GM21390 (cell line): ENCODE data around the gene GIGYF1.
A peak's percentile ranks its signal among the peaks of the same experiment; 100 is the strongest.
"Not testable (repeated sequence)": the region's sequence is repeated elsewhere in the genome, so short reads cannot be mapped to it uniquely, and the experiment has no call there.

ENCODE experiments used
- ATAC-seq: cut with Tn5 transposase; IDR thresholded peaks from one replicate; pipeline ENCODE4 v1.9.1; 2021; ENCODE audit not compliant: unreplicated experiment

GIGYF1 gene

DNA sequence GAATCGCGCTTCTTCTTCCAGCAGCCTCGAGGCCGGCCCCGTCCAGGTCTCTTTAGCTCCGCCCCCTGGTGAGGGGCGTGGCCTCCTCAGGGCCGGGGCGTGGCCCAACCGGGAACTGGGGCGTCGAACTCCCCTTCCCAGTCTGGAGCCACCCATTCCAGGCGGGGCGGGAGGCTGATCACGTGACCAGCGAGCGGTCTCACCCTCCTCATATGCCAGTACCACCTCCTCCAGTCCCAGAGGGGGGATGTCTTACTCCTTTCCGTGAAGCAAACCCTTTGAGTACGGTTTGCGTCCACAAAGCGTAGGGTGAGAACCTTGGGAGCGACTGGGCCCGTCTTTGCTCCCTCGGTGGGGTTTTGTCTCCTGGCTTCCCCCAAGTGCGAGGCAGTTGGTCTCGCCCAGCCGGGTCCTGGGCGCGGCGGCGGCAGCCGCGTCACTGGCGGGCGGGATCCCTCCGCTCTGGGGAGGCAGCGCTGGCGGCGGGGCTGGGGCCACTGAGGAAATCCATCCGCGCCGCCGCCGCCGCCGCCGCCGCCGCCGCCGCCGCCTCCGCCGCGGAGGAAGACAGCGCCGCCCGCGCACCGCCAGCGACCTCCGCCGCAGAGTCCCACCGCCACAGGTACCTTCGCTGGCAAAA lies 20.6 kb downstream of the GIGYF1 start, which contains the start of gene GNB2:
Gene GNB2 (plus strand): TSS at position 439 of the 640 bp plus-strand sequence. CDS start 2,526 bp downstream, outside the sequence.
- ATAC-seq, result peak; percentile 56

DNA sequence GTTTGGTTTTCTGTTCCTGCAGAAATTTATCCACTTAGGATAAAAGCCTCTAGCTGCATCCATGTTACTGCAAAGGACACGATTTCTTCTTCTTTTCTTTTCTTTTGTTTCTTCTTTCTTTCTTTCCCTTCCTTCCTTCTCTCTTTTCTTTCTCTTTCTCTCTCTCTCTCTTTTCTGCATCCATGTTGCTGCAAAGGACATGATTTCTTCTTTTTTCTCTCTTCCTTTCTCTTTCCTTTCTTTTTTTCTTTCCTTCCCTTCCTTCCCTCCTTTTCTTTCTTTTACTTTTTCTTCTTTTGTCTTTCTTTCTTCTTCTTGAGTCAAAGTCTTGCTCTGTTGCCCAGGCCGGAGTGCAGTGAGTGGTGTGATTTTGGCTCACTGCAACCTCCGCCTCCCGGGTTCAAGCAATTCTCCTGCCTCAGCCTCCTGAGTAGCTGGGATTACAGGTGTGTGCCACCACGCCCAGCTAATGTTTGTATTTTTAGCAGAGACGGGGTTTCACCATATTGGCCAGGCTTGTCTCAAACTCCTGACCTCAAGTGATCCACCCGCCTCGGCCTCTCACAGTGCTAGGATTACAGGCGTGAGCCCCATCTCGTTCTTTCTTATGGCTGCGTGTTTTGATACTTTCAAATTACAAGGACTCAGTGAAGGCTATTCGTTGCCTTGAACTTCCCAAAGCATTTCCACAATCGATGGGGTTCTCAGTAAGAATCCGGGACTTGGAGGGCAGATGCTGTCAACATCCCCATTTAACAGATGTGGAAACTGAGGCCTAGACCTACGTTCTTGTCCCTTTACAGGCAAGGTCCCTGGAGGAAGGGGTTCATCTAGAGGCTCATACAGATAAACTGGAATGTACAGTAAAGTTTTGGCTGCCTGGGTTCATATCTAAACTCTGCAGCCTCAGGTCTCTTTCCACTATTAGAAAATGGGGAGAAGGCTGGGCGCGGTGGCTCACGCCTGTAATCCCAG lies 22.4 kb downstream of the GIGYF1 start:
- ATAC-seq, result no peak

DNA sequence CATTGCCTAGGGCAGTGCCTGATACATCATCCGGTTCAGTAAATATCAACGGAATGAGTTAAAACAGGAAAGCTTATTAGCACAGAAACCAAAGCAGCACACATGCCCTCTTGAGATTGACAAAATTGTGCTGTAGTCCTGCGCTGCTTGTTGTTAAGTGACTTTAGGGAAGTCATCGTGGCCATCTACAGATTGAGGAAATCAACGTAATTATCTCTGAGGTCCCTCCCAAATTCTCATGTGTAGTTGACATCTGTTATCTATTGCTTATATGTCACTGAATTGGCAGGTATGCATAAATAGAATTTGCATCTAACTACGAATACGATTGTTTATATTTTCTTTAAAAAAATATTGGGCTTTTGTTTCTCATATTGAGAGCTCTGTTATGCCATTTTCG lies 24.0 kb downstream of the GIGYF1 start:
- no peak for ATAC-seq

- ATAC-seq, result not testable (repeated sequence)
Observed at GRCh38 chr7:100669106-100669505, 24.9 kb downstream of the GIGYF1 start.

DNA sequence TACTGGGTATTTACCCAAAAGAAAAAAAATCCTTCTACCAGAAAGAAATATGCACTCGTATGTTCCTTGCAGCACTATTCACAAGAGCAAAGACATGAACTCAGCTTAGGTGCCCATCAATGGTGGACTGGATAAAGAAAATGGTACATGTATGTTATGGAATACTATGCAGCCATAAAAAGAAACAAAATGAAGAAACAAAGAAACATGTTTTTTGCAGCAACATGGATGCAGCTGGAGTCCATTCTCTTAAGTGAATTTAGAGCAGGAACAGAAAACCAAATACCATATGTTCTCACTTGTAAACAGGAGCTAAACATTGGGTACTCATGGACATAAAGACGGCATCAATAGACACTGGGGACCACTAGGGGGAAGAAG lies 26.0 kb downstream of the GIGYF1 start:
- ATAC-seq, result no peak

DNA sequence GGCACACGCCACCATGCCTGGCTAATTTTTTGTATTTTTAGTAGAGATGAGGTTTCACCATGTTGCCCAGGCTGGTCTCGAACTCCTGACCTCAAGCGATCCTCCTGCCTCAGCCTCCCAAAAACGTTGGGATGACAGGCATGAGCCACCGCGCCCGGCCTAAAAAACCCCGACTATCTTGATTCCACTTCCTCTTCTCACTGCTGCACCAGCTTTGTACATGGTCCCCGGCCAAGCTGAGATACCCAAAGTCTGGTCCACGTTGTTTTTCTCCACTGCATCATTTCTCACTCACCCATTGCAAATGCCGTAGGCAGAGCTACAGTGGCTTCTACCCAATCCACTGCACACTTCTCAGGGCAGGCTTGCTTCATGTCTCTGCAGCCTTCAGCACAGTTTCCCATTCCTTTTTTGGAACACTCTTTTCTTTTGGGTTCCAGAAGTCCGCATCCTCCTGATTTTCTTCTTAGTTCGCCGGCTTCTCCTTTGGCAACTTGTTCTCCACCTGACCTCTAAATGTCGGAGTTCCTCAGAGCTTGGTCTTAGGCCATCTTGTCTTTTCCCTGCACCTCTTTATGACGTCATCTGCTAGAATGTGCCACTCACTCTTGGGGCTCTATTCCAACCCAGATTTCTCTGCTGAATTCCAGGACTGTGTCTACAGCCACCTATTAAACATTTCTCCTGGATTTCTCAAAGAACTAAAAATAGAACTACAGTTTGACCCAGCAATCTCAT lies 26.6 kb downstream of the GIGYF1 start:
- no peak for ATAC-seq

- ATAC-seq, result no peak
Observed at GRCh38 chr7:100665168-100665726, 28.8 kb downstream of the GIGYF1 start.

GRCh38 chr7:100662194-100662776 lies 31.8 kb downstream of the GIGYF1 start:
- not testable (repeated sequence) for ATAC-seq

DNA sequence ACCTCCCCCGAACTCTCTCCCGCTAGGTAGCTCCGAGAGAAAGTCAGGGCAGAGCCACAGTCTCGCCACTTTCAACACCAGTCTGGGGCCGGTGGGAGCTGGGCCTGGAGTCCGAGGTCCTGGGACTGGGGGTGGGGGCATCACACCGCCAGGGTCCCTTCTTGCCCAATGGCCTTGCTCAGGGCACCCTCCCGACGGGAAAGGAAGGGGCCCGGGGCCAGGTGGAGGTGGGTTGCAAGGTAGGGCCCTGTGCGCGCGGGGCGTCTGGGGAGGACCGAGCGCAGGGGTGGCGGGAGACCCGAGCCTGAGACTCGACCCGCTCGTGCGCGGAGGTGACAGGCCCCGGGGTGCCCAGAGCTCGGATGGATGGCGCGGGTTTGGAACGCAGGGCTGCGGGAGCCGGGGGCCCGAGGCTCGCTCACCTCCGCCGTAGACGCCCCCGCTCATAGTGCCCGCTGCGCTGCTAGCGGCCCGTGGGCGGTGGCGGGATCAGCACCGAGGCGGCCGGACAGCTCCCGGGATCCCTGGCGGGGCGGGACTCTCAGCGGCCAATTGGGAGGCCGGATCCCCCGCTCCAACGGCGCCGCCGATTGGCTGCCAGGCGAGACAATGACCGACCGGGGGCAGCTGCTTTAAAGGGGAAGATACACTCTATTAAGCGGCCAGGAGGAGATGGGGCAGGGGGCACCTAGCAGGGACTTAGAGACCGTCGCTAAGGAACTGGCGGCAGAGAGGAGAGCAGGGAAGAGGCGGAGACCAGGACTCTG lies 38.0 kb downstream of the GIGYF1 start, which contains the start of gene ACTL6B:
Gene ACTL6B (minus strand): TSS at position 541 of the 767 bp plus-strand sequence. CDS start 94 bp downstream, at position 447.
- no peak for ATAC-seq

DNA sequence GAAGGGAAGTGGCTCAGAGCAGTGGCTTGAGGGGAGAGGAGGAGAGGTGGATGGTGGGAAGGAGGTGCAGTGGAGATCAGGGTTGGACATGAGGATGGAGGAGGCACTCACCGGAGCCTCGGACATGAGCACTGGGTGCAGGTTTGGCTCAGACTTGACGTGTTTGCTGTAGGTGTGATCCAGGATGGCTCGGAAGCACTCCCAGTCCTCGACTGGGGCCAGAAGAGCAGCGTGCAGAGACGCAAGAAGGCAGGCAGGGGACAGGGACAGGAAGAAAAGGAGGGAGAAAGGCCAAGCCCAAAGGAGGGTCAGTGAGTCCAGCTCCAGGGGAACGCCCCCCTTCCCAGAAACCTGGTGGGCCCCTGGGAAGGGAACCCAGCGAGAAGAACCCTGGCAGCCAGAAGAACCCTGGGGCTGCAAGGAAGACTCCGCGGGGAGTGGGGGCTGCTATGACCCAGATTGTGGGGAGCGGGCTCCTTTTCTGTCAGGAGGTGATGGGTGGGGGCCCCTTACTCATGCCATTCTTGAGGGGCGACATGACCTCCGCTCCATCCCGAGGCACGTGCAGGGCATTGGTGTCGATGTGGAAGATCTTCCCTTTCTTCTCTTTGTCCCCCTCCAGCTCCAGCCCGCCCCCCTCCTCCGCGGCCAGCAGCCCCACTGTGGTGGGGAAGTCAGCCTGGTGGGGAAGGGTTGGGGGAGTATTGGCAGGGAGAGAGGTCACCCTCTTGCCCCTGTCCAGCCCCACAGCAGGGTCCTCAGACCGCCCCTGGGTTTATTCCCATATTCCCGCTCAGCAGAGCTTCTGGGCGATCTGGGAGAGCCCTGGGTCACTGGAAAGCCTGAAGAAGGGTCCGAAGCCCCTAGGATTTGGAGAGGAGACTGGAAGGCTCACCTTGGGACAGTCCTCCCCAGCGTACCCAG lies 38.9 kb downstream of the GIGYF1 start:
- ATAC-seq, result no peak

DNA sequence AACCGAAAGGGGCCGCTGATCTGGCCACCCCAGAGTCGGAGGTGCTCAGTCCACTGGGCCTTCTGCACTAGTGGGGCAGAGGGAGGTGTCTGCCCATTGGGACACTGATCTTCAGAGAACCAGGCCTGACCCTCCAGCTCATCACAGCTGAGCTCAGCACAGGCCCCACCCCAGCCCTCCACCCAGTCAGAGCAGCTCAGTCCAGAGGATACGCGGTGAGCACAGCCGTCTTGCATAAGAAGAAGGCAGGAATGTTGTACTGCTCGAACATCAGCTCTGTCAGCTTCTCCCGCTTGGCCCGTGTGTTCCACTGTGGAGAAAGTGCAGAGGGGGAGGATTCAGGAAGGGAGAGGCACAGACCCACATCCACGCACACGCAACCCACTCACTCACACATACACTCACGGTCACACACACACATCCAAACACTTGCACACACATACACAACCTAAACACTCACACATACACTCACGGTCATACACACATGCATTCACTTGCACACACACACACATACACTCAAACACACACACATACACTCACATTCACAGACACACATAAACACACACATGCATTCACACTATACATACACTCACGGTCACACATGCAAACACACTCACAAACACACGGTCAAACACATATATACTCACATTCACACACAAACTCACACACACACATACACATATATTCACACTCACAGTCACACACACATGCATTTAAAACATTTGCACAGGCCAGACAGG lies 44.1 kb downstream of the GIGYF1 start:
- no peak for ATAC-seq

DNA sequence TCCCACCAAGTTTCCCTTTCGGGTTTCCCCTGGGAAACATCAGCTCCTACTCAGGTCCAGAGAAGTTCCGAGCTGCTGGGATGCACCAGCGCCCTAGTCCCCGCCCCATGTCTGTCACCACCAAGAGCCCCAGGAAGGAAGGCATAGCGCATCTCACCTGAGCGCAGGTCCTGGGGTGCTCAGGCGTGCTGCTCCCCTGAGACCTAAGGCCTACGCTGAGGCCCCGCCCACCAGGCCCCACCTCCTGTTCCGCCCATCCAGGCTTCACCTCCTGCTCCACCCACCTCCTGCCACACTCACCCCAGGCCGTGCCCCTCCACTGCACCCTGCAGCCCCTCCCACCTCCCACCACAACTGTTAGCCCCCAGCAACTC lies 51.5 kb downstream of the GIGYF1 start:
- ATAC-seq, result no peak

- ATAC-seq, result no peak
Observed at GRCh38 chr7:100641860-100642533, 52.1 kb downstream of the GIGYF1 start.

- no peak for ATAC-seq
Observed at GRCh38 chr7:100641463-100641859, 52.6 kb downstream of the GIGYF1 start, which contains the start of gene TFR2. TFR2 (minus strand) TSS chr7:100641552; CDS start chr7:100641509, 43 bp downstream.

DNA sequence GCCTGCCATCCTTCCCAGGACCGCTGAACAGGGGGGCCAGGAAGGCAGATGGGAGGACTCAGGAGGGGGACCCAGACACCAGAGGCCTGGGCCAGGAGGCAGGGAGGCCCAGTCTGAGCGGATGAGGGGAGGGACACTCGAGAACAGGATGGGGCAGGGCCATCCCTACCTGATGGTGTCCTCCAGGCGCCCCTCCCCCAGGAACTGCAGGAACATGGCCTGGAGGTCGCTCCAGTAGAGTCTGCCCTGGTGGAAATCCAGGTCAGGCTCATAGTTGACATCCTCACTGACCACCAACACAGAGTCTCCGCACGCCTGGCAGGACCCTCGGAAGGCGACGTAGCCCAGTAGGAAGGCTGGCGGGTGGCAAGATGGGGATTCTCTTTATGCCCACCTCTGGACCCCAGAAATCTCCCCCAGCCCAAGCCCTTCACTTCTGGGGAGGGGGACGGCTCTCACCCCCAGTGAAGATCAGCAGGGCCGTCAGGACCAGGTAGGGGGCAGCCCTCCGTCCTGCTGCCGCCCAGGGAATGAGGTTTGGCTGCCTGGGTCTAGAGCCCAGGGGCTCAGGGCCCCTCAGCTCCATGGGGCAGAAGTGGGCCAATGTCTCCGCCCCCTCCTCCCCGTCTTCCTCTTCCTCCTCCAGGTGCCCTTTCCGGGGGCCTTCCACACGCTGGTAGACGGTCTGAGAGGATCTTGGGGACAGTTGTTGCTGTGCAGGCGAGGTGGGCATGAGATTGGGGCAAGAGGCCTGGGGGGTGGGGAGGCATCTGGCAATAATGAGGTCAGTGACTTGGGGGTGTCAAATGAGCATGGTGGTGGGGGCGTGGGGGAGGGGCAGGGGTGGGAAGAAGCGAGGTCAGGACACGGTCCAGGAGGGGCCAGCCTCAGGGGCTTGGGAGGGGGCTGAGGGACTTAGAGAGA lies 53.3 kb downstream of the GIGYF1 start:
- no peak for ATAC-seq

GRCh38 chr7:100639995-100640516 lies 54.0 kb downstream of the GIGYF1 start:
- ATAC-seq, result no peak
